ENCODE measurements around the gene ZNF26. TPM values are rescaled to one million over a fixed set of nuclear protein-coding genes. Genes with fewer than 3 reads are reported as not detected.
"Not testable (repeated sequence)": the region's sequence is repeated elsewhere in the genome, so short reads cannot be mapped to it uniquely, and the experiment has no call there.

ZNF26 gene
- polyA plus RNA-seq, 1 donor from 2014 or later: 26.6 TPM

- Histone ChIP-seq H2AFZ (ENCODE audit: low read depth, low read length) (no peak overlapping the region), H3F3A (ENCODE audit: insufficient read depth, low read length, poor library complexity, severe bottlenecking) (no peaks in the 10 kb centered on the region), H3K27ac (ENCODE audit: low read length) (no peak overlapping the region), H3K4me2 (ENCODE audit: low read length) (no peak overlapping the region), H3K79me2 (replicated peaks; ENCODE audit: insufficient read depth, low read length) (no peaks in the 10 kb centered on the region), H4K20me1 (ENCODE audit: insufficient read depth) (no peaks in the 10 kb centered on the region), H3K9me3 (ENCODE audit: low read length) (peaks cover 31% of the 10 kb centered on the region), H3K9me2 (ENCODE audit: insufficient read depth, low read length) (no peaks in the 10 kb centered on the region), H3K36me3 (ENCODE audit: insufficient read depth, low read length) (peaks cover 28% of the 10 kb centered on the region), H3K27me3 (ENCODE audit: insufficient read depth, low read depth, low read length) (no peaks in the 10 kb centered on the region), H3K9ac (ENCODE audit: low read length) (no peak overlapping the region), H3K4me3 (ENCODE audit: low read length) (no peak overlapping the region)
- no peak for TF ChIP-seq EP300 (conservative IDR thresholded peaks at IDR 0.05; ENCODE audit: poor library complexity, severe bottlenecking)
- TF ChIP-seq, protein P1, sequence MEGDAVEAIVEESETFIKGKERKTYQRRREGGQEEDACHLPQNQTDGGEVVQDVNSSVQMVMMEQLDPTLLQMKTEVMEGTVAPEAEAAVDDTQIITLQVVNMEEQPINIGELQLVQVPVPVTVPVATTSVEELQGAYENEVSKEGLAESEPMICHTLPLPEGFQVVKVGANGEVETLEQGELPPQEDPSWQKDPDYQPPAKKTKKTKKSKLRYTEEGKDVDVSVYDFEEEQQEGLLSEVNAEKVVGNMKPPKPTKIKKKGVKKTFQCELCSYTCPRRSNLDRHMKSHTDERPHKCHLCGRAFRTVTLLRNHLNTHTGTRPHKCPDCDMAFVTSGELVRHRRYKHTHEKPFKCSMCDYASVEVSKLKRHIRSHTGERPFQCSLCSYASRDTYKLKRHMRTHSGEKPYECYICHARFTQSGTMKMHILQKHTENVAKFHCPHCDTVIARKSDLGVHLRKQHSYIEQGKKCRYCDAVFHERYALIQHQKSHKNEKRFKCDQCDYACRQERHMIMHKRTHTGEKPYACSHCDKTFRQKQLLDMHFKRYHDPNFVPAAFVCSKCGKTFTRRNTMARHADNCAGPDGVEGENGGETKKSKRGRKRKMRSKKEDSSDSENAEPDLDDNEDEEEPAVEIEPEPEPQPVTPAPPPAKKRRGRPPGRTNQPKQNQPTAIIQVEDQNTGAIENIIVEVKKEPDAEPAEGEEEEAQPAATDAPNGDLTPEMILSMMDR (IDR thresholded peaks at IDR 0.05; ENCODE audit: poor library complexity, severe bottlenecking): no peak
- TF ChIP-seq MXI1 (conservative IDR thresholded peaks at IDR 0.05; ENCODE audit: poor library complexity, severe bottlenecking): no peak
- no peak for TF ChIP-seq SMC3 (conservative IDR thresholded peaks at IDR 0.05; ENCODE audit: poor library complexity)
- no peak for TF ChIP-seq REST (IDR thresholded peaks at IDR 0.05; ENCODE audit: borderline replicate concordance)
- TF ChIP-seq RAD21 (conservative IDR thresholded peaks at IDR 0.05): no peak
- no peak for TF ChIP-seq EZH2 (IDR thresholded peaks at IDR 0.05; ENCODE audit: borderline replicate concordance, insufficient read depth, low read length, poor library complexity, severe bottlenecking)
- TF ChIP-seq TAF1 (IDR thresholded peaks at IDR 0.05; ENCODE audit: low read depth): no peak
- TF ChIP-seq POLR2AphosphoS5 (IDR thresholded peaks at IDR 0.05): no peak
These were observed 48.7 kb upstream of the ZNF26 start for GRCh38 chr12:132937476-132937875.

GRCh38 chr12:132938807-132939206 lies 47.4 kb upstream of the ZNF26 start:
- not testable (repeated sequence) for H3K27me3 ChIP-seq (ENCODE audit: insufficient read depth, low read depth, low read length); H3K4me3 ChIP-seq (ENCODE audit: low read length); H4K20me1 ChIP-seq (ENCODE audit: insufficient read depth); H3K4me2 ChIP-seq (ENCODE audit: low read length); H3K27ac ChIP-seq (ENCODE audit: low read length); H2AFZ ChIP-seq (ENCODE audit: low read depth, low read length); H3K9me2 ChIP-seq (ENCODE audit: insufficient read depth, low read length); H3F3A ChIP-seq (ENCODE audit: insufficient read depth, low read length, poor library complexity, severe bottlenecking); H3K79me2 ChIP-seq (replicated peaks; ENCODE audit: insufficient read depth, low read length); H3K9ac ChIP-seq (ENCODE audit: low read length)
- Histone ChIP-seq H3K36me3 (ENCODE audit: insufficient read depth, low read length) (peaks cover 36% of the 10 kb centered on the region), H3K9me3 (ENCODE audit: low read length) (peaks cover 31% of the 10 kb centered on the region)
